ENCODE data around the gene COL4A1. TPM values are rescaled to one million over a fixed set of nuclear protein-coding genes. Genes with fewer than 3 reads are reported as not detected.

COL4A1 gene
- total RNA-seq: 100 to 1,000 TPM; 505 to 852 TPM

GRCh38 chr13:110306960-110307766 lies at the start of gene COL4A1, which contains the start of gene COL4A2:
Gene COL4A1 (minus strand): TSS chr13:110307157. CDS start chr13:110307027, 130 bp downstream.
Gene COL4A2 (plus strand): TSS chr13:110307284. CDS start chr13:110307904, 620 bp downstream.
- no peaks in the 10 kb centered on the region for H3K27me3 ChIP-seq (replicated peaks; ENCODE audit: insufficient read depth)
- ATAC-seq (ENCODE audit: insufficient number of reproducible peaks, low FRiP score, low read depth) (peak; percentile 6), DNase-seq (ENCODE audit: low spot score) (no peak)
- H3K4me3 ChIP-seq: peak within 1 kb of the TSS; percentile 95
- peak within 1 kb of the TSS; percentile 97 for H3K27ac ChIP-seq
- no peaks in the 10 kb centered on the region for H3K9me3 ChIP-seq
- H3K36me3 ChIP-seq: no peaks in the 10 kb centered on the region
- peaks cover 26 to 50% of the 10 kb centered on the region in 2 donors for H3K4me1 ChIP-seq (ENCODE audit: control insufficient read depth in 1 of 2, low read depth in 2 of 2)
- TF ChIP-seq CTCF (IDR thresholded peaks at IDR 0.05): no peak

- H3K9me3 ChIP-seq: no peaks in the 10 kb centered on the region
- H3K36me3 ChIP-seq: peaks cover 5% of the 10 kb centered on the region
- DNase-seq (ENCODE audit: low spot score) (no peak), ATAC-seq (ENCODE audit: insufficient number of reproducible peaks, low FRiP score, low read depth) (no peak)
- H3K4me1 ChIP-seq (ENCODE audit: control insufficient read depth in 1 of 2, low read depth in 2 of 2): peaks cover 31 to 84% of the 10 kb centered on the region in 2 donors
- H3K4me3 ChIP-seq: no peak overlapping the region
- TF ChIP-seq CTCF (IDR thresholded peaks at IDR 0.05): no peak
- H3K27ac ChIP-seq: peak overlapping the region; percentile 55 to 73
- H3K27me3 ChIP-seq (replicated peaks; ENCODE audit: insufficient read depth): no peaks in the 10 kb centered on the region
Measured at GRCh38 chr13:110356362-110356761, 49.4 kb upstream of the COL4A1 start.

- peaks cover 5% of the 10 kb centered on the region for H3K36me3 ChIP-seq
- no peaks in the 10 kb centered on the region for H3K27me3 ChIP-seq (replicated peaks; ENCODE audit: insufficient read depth)
- DNase-seq (ENCODE audit: low spot score) (no peak), ATAC-seq (ENCODE audit: insufficient number of reproducible peaks, low FRiP score, low read depth) (no peak)
- peaks cover 19 to 82% of the 10 kb centered on the region in 2 donors for H3K4me1 ChIP-seq (ENCODE audit: control insufficient read depth in 1 of 2, low read depth in 2 of 2)
- H3K4me3 ChIP-seq: no peak overlapping the region
- no peaks in the 10 kb centered on the region for H3K9me3 ChIP-seq
- peak overlapping the region; percentile 65 to 96 for H3K27ac ChIP-seq
- TF ChIP-seq CTCF (IDR thresholded peaks at IDR 0.05): no peak
Measured at GRCh38 chr13:110354715-110355473, 47.9 kb upstream of the COL4A1 start.

- no peak for DNase-seq (ENCODE audit: low spot score)
- Histone ChIP-seq H3K27me3 (replicated peaks; ENCODE audit: insufficient read depth) (no peaks in the 10 kb centered on the region), H3K36me3 (peaks cover 5% of the 10 kb centered on the region), H3K4me3 (no peak overlapping the region), H3K27ac (peak overlapping the region; percentile 65 to 96), H3K9me3 (no peaks in the 10 kb centered on the region), H3K4me1 (ENCODE audit: control insufficient read depth in 1 of 2, low read depth in 2 of 2) (peaks cover 16 to 82% of the 10 kb centered on the region in 2 donors)
- no peak for TF ChIP-seq CTCF (IDR thresholded peaks at IDR 0.05)
- no peak for ATAC-seq (ENCODE audit: insufficient number of reproducible peaks, low FRiP score, low read depth)
Measured at GRCh38 chr13:110354123-110354627, 47.2 kb upstream of the COL4A1 start.
